HPDE6-E6E7 (cell line): ENCODE results near the gene ITPR1.
A peak's percentile ranks its signal among the peaks of the same experiment; 100 is the strongest.

ENCODE experiments used
- DNase-seq: peaks from one replicate; pipeline ENCODE4 v3.0.0; 2011; ENCODE audit warnings: missing footprints; ENCODE audit errors: extremely low spot score

ITPR1 gene

GRCh38 chr3:4686619-4687018 lies 193.5 kb downstream of the ITPR1 start:
- no peak for DNase-seq

GRCh38 chr3:4687167-4687566 lies 194.0 kb downstream of the ITPR1 start:
- DNase-seq = no peak

- no peak for DNase-seq
Measured at GRCh38 chr3:4687596-4687995, 194.4 kb downstream of the ITPR1 start.

GRCh38 chr3:4688411-4688810 lies 195.3 kb downstream of the ITPR1 start:
- no peak for DNase-seq

GRCh38 chr3:4689021-4689420 lies 195.9 kb downstream of the ITPR1 start:
- no peak for DNase-seq

- no peak for DNase-seq
Measured at GRCh38 chr3:4690277-4690676, 197.1 kb downstream of the ITPR1 start.

- DNase-seq = no peak
Measured at GRCh38 chr3:4693620-4694019, 200.5 kb downstream of the ITPR1 start.

GRCh38 chr3:4695846-4696245 lies 202.7 kb downstream of the ITPR1 start:
- DNase-seq = no peak

- DNase-seq = no peak
Measured at GRCh38 chr3:4696266-4696665, 203.1 kb downstream of the ITPR1 start.

GRCh38 chr3:4698125-4698821 lies 205.1 kb downstream of the ITPR1 start:
- no peak for DNase-seq

GRCh38 chr3:4703054-4703480 lies 209.9 kb downstream of the ITPR1 start:
- DNase-seq = no peak

- DNase-seq = no peak
Measured at GRCh38 chr3:4704552-4704951, 211.4 kb downstream of the ITPR1 start.

- no peak for DNase-seq
Measured at GRCh38 chr3:4707324-4707723, 214.2 kb downstream of the ITPR1 start.

GRCh38 chr3:4708230-4708629 lies 215.1 kb downstream of the ITPR1 start:
- DNase-seq = no peak

- no peak for DNase-seq
Measured at GRCh38 chr3:4709341-4709740, 216.2 kb downstream of the ITPR1 start.

GRCh38 chr3:4710191-4710590 lies 217.0 kb downstream of the ITPR1 start:
- no peak for DNase-seq

- DNase-seq = no peak
Measured at GRCh38 chr3:4711680-4711992, 218.5 kb downstream of the ITPR1 start.

- DNase-seq = peak; percentile 49
Measured at GRCh38 chr3:4712109-4712508, 219.0 kb downstream of the ITPR1 start.

GRCh38 chr3:4714045-4714444 lies 220.9 kb downstream of the ITPR1 start:
- no peak for DNase-seq

GRCh38 chr3:4716266-4716665 lies 223.1 kb downstream of the ITPR1 start:
- DNase-seq = no peak

GRCh38 chr3:4716706-4717362 lies 223.7 kb downstream of the ITPR1 start:
- no peak for DNase-seq

GRCh38 chr3:4717363-4717740 lies 224.2 kb downstream of the ITPR1 start:
- DNase-seq = no peak

- no peak for DNase-seq
Measured at GRCh38 chr3:4718179-4718736, 225.1 kb downstream of the ITPR1 start.
